ENCODE data around the gene THG1L. TPM values are rescaled to one million over a fixed set of nuclear protein-coding genes. Genes with fewer than 3 reads are reported as not detected.

THG1L gene
- total and polyA plus RNA-seq, 11 donors = 3.7 to 8.5 (median 5.4) TPM

- Histone ChIP-seq H3K4me3 (no peak overlapping the region), H3K9me3 (peaks cover 0 to 17% (median 5%) of the 10 kb centered on the region in 12 donors)
Observed at GRCh38 chr5:157703736-157704135, 27.5 kb upstream of the THG1L start.

GRCh38 chr5:157708866-157709265 lies 22.4 kb upstream of the THG1L start:
- H3K36me3 ChIP-seq = no peaks in the 10 kb centered on the region
- WGBS, 4 donors = 46 to 78% (median 75%) methylated on average over 1 of the region's 1 CpG
- intact Hi-C loops (cut with DNase I) = no loop called here
- no peak for ATAC-seq
- H3K4me1 ChIP-seq = no peaks in the 10 kb centered on the region
- no peak overlapping the region for H3K4me3 ChIP-seq
- DNase-seq = no peak
- H3K27me3 ChIP-seq = no peaks in the 10 kb centered on the region
- H3K27ac ChIP-seq = no peak overlapping the region
- no peaks in the 10 kb centered on the region for H3K9me3 ChIP-seq
- TF ChIP-seq POLR2A (IDR thresholded peaks at IDR 0.05) = no peak
- TF ChIP-seq, protein P1, sequence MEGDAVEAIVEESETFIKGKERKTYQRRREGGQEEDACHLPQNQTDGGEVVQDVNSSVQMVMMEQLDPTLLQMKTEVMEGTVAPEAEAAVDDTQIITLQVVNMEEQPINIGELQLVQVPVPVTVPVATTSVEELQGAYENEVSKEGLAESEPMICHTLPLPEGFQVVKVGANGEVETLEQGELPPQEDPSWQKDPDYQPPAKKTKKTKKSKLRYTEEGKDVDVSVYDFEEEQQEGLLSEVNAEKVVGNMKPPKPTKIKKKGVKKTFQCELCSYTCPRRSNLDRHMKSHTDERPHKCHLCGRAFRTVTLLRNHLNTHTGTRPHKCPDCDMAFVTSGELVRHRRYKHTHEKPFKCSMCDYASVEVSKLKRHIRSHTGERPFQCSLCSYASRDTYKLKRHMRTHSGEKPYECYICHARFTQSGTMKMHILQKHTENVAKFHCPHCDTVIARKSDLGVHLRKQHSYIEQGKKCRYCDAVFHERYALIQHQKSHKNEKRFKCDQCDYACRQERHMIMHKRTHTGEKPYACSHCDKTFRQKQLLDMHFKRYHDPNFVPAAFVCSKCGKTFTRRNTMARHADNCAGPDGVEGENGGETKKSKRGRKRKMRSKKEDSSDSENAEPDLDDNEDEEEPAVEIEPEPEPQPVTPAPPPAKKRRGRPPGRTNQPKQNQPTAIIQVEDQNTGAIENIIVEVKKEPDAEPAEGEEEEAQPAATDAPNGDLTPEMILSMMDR (IDR thresholded peaks at IDR 0.05) = no peak

More at GRCh38 chr5:157703736-157704135, 27.5 kb upstream of the THG1L start:
- no peak for DNase-seq
- no peak overlapping the region for H3K27ac ChIP-seq
- H3K36me3 ChIP-seq = no peaks in the 10 kb centered on the region
- TF ChIP-seq, protein P1 (IDR thresholded peaks at IDR 0.05) = no peak
- no peak for TF ChIP-seq POLR2A (IDR thresholded peaks at IDR 0.05)
- H3K4me1 ChIP-seq = no peaks in the 10 kb centered on the region
- intact Hi-C loops (cut with DNase I) = no loop called here
- H3K27me3 ChIP-seq = no peaks in the 10 kb centered on the region
- WGBS, 4 donors = 69 to 94% (median 71%) methylated on average over 3 of the region's 3 CpGs
- ATAC-seq = no peak

DNA sequence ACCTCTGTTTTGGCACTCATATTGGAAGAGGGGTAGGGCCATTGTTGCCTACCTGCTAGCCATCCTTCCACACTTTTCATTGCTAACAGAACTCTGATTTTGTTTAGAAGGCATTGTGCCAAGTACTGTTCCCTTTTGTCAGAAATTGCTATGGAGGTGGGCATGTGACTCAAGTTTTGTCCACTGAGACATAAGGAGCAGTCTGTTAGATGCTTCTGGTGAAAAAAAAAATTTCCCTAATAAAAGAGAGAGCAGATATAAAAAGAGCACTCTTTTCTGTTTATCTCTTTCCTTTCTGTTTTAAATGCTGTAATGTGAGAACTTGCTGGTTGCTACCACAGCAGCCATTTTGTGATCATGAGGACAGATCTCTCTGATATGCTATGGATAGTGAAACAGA lies 21.9 kb upstream of the THG1L start:
- TF ChIP-seq POLR2A (IDR thresholded peaks at IDR 0.05) = no peak
- TF ChIP-seq, protein P1 (IDR thresholded peaks at IDR 0.05) = no peak
- no peak for ATAC-seq

GRCh38 chr5:157710431-157710830 lies 20.8 kb upstream of the THG1L start:
- no peaks in the 10 kb centered on the region for H3K9me3 ChIP-seq
- intact Hi-C loops (cut with DNase I) = loop anchor here in 6 of 10 donors (10.0 kb wide), 5 partner anchors 46 to 386 kb away; partner anchors contain the start of gene ADAM19 (in 2 of the 6)
- DNase-seq (no peak), ATAC-seq (no peak)
- no peak overlapping the region for H3K4me3 ChIP-seq
- H3K27ac ChIP-seq = no peak overlapping the region
- H3K36me3 ChIP-seq = no peaks in the 10 kb centered on the region
- H3K27me3 ChIP-seq = no peaks in the 10 kb centered on the region
- TF ChIP-seq POLR2A (IDR thresholded peaks at IDR 0.05) = no peak
- no peaks in the 10 kb centered on the region for H3K4me1 ChIP-seq
- WGBS, 4 donors = 65 to 75% (median 67%) methylated on average over 3 of the region's 3 CpGs

More for the DNA sequence above, 21.9 kb upstream of the THG1L start:
- Histone ChIP-seq H3K27ac (no peak overlapping the region), H3K9me3 (no peaks in the 10 kb centered on the region), H3K27me3 (no peaks in the 10 kb centered on the region), H3K36me3 (no peaks in the 10 kb centered on the region), H3K4me1 (no peaks in the 10 kb centered on the region), H3K4me3 (no peak overlapping the region)
- no peak for DNase-seq
- intact Hi-C loops (cut with DNase I) = no loop called here

DNA sequence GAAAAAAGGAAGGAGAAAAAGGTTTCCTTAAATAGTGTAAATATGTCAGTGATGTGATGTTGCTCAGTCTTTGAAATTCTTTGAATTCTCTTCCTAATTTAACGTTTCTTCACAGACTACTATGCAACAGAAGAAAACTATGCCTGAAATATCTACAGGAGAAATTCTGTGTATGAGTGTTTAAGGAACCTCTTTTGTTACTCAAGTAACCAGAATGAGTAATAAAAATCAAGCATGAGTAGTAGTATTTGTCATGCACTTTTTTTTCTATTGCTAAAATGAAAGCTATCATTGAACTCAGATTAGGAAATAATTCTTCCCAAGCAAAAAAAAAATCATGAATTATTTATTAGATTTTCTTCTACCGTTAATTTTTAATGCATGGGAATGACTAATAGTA lies 20.3 kb upstream of the THG1L start:
- WGBS, 4 donors = 31 to 40% (median 37%) methylated on average over 2 of the region's 2 CpGs
- no peaks in the 10 kb centered on the region for H3K9me3 ChIP-seq
- no peak for DNase-seq
- H3K4me1 ChIP-seq = no peaks in the 10 kb centered on the region
- TF ChIP-seq POLR2A (IDR thresholded peaks at IDR 0.05) = no peak
- TF ChIP-seq, protein P1 (IDR thresholded peaks at IDR 0.05) = no peak
- no peak for ATAC-seq
- intact Hi-C loops (cut with DNase I) = loop anchor here in 6 of 10 donors (10.0 kb wide), 5 partner anchors 46 to 386 kb away; partner anchors contain the start of gene ADAM19 (in 2 of the 6)
- no peak overlapping the region for H3K27ac ChIP-seq
- no peaks in the 10 kb centered on the region for H3K36me3 ChIP-seq
- no peaks in the 10 kb centered on the region for H3K27me3 ChIP-seq
- H3K4me3 ChIP-seq = no peak overlapping the region

All from heart left ventricle (tissue), 16 donors.